ENCODE results near the gene ZNF445. TPM values are rescaled to one million over a fixed set of nuclear protein-coding genes. Genes with fewer than 3 reads are reported as not detected.

The ZNF445 gene
- total and polyA plus RNA-seq, 9 of the 15 experiments (the other 6 are each of a cell fraction or from before 2014, with no cell fraction given): 1.2 to 26.9 (median 10.6) TPM

DNA sequence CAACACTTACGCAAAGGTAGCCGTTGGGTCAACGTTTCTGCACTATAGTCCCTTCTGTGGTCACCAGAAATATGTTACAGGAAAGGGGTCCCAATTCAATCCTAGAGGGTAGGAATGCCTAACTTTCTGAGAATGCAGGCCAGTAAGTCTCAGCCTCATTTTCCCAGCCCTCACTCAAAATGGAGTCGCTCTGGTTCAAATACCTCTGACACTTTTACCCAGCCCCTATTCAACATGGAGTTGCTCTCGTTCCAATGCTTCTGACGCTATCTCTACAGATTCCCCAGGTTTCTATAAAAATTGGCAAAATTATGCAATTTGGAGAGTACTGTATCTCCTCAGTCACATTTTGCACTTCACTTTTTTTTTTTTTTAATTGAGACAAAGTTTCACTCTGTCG, 39.7 kb downstream of the ZNF445 start (continued):
- TF ChIP-seq, protein P1, sequence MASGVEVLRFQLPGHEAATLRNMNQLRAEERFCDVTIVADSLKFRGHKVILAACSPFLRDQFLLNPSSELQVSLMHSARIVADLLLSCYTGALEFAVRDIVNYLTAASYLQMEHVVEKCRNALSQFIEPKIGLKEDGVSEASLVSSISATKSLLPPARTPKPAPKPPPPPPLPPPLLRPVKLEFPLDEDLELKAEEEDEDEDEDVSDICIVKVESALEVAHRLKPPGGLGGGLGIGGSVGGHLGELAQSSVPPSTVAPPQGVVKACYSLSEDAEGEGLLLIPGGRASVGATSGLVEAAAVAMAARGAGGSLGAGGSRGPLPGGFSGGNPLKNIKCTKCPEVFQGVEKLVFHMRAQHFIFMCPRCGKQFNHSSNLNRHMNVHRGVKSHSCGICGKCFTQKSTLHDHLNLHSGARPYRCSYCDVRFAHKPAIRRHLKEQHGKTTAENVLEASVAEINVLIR (CRISPR knock-in tag; IDR thresholded peaks at IDR 0.05): peak; percentile 76
- TF ChIP-seq KDM2B (CRISPR knock-in tag; IDR thresholded peaks at IDR 0.05) (no peak), GABPB2 (CRISPR knock-in tag; conservative IDR thresholded peaks at IDR 0.05) (no peak), FOXK1 (CRISPR knock-in tag; IDR thresholded peaks at IDR 0.05; ENCODE audit: borderline replicate concordance) (no peak), FOXP1 (CRISPR knock-in tag; IDR thresholded peaks at IDR 0.05) (no peak), RCOR1 (IDR thresholded peaks at IDR 0.05; ENCODE audit: borderline replicate concordance in 1 of 2, low read depth in 2 of 2, low read length in 2 of 2) (no peak), NFATC3 (IDR thresholded peaks at IDR 0.05) (no peak), RAD21 (CRISPR knock-in tag; conservative IDR thresholded peaks at IDR 0.05 in 1 of 2, IDR thresholded peaks at IDR 0.05 in 1 of 2) (no peak), SMC3 (conservative IDR thresholded peaks at IDR 0.05; ENCODE audit: insufficient read depth, low read depth, low read length) (no peak)
- TF ChIP-seq, protein P2, sequence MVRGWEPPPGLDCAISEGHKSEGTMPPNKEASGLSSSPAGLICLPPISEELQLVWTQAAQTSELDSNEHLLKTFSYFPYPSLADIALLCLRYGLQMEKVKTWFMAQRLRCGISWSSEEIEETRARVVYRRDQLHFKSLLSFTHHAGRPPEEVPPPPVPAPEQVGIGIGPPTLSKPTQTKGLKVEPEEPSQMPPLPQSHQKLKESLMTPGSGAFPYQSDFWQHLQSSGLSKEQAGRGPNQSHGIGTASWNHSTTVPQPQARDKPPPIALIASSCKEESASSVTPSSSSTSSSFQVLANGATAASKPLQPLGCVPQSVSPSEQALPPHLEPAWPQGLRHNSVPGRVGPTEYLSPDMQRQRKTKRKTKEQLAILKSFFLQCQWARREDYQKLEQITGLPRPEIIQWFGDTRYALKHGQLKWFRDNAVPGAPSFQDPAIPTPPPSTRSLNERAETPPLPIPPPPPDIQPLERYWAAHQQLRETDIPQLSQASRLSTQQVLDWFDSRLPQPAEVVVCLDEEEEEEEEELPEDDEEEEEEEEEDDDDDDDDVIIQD (CRISPR knock-in tag; IDR thresholded peaks at IDR 0.05): peak; percentile 82; the same call in 1 of the 2 replicates
- TF ChIP-seq, protein P3, sequence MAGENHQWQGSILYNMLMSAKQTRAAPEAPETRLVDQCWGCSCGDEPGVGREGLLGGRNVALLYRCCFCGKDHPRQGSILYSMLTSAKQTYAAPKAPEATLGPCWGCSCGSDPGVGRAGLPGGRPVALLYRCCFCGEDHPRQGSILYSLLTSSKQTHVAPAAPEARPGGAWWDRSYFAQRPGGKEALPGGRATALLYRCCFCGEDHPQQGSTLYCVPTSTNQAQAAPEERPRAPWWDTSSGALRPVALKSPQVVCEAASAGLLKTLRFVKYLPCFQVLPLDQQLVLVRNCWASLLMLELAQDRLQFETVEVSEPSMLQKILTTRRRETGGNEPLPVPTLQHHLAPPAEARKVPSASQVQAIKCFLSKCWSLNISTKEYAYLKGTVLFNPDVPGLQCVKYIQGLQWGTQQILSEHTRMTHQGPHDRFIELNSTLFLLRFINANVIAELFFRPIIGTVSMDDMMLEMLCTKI (IDR thresholded peaks at IDR 0.05; ENCODE audit: partially characterized antibody): no peak
- TF ChIP-seq, protein P4, sequence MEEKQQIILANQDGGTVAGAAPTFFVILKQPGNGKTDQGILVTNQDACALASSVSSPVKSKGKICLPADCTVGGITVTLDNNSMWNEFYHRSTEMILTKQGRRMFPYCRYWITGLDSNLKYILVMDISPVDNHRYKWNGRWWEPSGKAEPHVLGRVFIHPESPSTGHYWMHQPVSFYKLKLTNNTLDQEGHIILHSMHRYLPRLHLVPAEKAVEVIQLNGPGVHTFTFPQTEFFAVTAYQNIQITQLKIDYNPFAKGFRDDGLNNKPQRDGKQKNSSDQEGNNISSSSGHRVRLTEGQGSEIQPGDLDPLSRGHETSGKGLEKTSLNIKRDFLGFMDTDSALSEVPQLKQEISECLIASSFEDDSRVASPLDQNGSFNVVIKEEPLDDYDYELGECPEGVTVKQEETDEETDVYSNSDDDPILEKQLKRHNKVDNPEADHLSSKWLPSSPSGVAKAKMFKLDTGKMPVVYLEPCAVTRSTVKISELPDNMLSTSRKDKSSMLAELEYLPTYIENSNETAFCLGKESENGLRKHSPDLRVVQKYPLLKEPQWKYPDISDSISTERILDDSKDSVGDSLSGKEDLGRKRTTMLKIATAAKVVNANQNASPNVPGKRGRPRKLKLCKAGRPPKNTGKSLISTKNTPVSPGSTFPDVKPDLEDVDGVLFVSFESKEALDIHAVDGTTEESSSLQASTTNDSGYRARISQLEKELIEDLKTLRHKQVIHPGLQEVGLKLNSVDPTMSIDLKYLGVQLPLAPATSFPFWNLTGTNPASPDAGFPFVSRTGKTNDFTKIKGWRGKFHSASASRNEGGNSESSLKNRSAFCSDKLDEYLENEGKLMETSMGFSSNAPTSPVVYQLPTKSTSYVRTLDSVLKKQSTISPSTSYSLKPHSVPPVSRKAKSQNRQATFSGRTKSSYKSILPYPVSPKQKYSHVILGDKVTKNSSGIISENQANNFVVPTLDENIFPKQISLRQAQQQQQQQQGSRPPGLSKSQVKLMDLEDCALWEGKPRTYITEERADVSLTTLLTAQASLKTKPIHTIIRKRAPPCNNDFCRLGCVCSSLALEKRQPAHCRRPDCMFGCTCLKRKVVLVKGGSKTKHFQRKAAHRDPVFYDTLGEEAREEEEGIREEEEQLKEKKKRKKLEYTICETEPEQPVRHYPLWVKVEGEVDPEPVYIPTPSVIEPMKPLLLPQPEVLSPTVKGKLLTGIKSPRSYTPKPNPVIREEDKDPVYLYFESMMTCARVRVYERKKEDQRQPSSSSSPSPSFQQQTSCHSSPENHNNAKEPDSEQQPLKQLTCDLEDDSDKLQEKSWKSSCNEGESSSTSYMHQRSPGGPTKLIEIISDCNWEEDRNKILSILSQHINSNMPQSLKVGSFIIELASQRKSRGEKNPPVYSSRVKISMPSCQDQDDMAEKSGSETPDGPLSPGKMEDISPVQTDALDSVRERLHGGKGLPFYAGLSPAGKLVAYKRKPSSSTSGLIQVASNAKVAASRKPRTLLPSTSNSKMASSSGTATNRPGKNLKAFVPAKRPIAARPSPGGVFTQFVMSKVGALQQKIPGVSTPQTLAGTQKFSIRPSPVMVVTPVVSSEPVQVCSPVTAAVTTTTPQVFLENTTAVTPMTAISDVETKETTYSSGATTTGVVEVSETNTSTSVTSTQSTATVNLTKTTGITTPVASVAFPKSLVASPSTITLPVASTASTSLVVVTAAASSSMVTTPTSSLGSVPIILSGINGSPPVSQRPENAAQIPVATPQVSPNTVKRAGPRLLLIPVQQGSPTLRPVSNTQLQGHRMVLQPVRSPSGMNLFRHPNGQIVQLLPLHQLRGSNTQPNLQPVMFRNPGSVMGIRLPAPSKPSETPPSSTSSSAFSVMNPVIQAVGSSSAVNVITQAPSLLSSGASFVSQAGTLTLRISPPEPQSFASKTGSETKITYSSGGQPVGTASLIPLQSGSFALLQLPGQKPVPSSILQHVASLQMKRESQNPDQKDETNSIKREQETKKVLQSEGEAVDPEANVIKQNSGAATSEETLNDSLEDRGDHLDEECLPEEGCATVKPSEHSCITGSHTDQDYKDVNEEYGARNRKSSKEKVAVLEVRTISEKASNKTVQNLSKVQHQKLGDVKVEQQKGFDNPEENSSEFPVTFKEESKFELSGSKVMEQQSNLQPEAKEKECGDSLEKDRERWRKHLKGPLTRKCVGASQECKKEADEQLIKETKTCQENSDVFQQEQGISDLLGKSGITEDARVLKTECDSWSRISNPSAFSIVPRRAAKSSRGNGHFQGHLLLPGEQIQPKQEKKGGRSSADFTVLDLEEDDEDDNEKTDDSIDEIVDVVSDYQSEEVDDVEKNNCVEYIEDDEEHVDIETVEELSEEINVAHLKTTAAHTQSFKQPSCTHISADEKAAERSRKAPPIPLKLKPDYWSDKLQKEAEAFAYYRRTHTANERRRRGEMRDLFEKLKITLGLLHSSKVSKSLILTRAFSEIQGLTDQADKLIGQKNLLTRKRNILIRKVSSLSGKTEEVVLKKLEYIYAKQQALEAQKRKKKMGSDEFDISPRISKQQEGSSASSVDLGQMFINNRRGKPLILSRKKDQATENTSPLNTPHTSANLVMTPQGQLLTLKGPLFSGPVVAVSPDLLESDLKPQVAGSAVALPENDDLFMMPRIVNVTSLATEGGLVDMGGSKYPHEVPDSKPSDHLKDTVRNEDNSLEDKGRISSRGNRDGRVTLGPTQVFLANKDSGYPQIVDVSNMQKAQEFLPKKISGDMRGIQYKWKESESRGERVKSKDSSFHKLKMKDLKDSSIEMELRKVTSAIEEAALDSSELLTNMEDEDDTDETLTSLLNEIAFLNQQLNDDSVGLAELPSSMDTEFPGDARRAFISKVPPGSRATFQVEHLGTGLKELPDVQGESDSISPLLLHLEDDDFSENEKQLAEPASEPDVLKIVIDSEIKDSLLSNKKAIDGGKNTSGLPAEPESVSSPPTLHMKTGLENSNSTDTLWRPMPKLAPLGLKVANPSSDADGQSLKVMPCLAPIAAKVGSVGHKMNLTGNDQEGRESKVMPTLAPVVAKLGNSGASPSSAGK (IDR thresholded peaks at IDR 0.05): no peak

All from K562 (cell line).